Raji (cell line): Measurements from ENCODE around the gene CNTFR.

Experiments used
- POLR2A ChIP-seq: IDR thresholded peaks from 2 replicates; pipeline ENCODE4 v1.6.1; 2011; ENCODE audit warnings: low read depth, low read length, control low read depth; ENCODE audit not compliant: insufficient read depth

The CNTFR gene

GRCh38 chr9:34584970-34585369 is 4.6 kb downstream of the CNTFR start:
- no peak for TF ChIP-seq POLR2A

GRCh38 chr9:34582787-34583186 is 6.7 kb downstream of the CNTFR start:
- TF ChIP-seq POLR2A, result no peak

- TF ChIP-seq POLR2A, result no peak
Measured at GRCh38 chr9:34581318-34581717, 8.2 kb downstream of the CNTFR start.

- TF ChIP-seq POLR2A, result no peak
Measured at GRCh38 chr9:34580358-34580757, 9.2 kb downstream of the CNTFR start.

GRCh38 chr9:34579808-34580163 is 9.7 kb downstream of the CNTFR start:
- no peak for TF ChIP-seq POLR2A

GRCh38 chr9:34579104-34579807 is 10.3 kb downstream of the CNTFR start:
- TF ChIP-seq POLR2A, result no peak

- TF ChIP-seq POLR2A, result no peak
Measured at GRCh38 chr9:34578241-34579103, 11.1 kb downstream of the CNTFR start.

GRCh38 chr9:34577400-34578240 is 11.9 kb downstream of the CNTFR start:
- no peak for TF ChIP-seq POLR2A

GRCh38 chr9:34576597-34577399 is 12.7 kb downstream of the CNTFR start:
- no peak for TF ChIP-seq POLR2A

- no peak for TF ChIP-seq POLR2A
Measured at GRCh38 chr9:34575862-34576596, 13.5 kb downstream of the CNTFR start.

- TF ChIP-seq POLR2A, result no peak
Measured at GRCh38 chr9:34575241-34575640, 14.3 kb downstream of the CNTFR start.

GRCh38 chr9:34574571-34574970 is 15.0 kb downstream of the CNTFR start:
- no peak for TF ChIP-seq POLR2A

GRCh38 chr9:34573599-34574325 is 15.8 kb downstream of the CNTFR start:
- TF ChIP-seq POLR2A, result no peak
